ENCODE measurements around the gene RRAGB. TPM values are rescaled to one million over a fixed set of nuclear protein-coding genes. Genes with fewer than 3 reads are reported as not detected.
"Not testable (repeated sequence)": the region's sequence is repeated elsewhere in the genome, so short reads cannot be mapped to it uniquely, and the experiment has no call there.

RRAGB gene
- total RNA-seq, 1 donor from 2014 or later: 30.6 TPM

GRCh38 chrX:55774419-55774818 is 56.9 kb downstream of the RRAGB start:
- not testable (repeated sequence) for DNase-seq (ENCODE audit: low spot score)

GRCh38 chrX:55777596-55777995 is 60.0 kb downstream of the RRAGB start:
- no peak for DNase-seq (ENCODE audit: low spot score)

DNA sequence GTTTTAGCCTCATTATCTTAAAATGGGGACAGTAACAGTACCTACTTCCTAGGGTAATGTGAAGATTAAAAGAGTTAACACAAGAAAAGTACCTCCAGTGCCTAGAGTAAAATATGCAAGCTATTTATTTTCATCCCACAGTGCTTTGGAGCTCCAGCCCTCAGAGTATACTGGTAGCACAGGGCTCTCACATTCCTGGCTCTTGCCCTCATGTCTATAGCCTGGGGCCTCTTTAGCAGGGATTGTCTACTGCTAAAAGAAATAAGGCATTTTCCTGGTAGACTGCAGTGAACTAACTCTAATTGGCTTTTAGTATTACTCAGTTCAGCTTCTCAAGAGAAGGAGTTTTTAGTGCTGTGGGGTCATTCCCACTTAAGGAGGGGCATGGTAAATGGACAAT is 60.8 kb downstream of the RRAGB start:
- DNase-seq (ENCODE audit: low spot score): no peak

DNA sequence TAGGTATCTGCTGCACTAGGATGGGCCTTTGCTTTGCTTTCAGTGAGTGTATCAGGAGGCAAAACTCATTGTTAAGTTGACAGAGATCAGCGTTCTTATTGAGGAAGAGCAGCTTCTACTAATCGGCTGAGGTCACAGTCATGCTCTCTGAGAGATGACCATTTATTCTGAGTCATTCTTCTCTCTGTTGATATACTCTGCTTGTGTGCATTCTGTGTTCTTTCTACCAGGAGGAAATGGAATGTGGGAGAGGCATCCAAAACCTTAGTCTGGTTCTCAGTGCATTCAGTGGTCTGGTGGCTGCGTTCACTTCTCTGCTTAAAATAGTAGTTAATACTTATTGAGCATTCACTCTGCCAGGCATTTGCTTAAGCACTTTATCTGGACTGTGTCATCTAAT is 66.2 kb downstream of the RRAGB start:
- peak; percentile 20 for DNase-seq (ENCODE audit: low spot score)

DNA sequence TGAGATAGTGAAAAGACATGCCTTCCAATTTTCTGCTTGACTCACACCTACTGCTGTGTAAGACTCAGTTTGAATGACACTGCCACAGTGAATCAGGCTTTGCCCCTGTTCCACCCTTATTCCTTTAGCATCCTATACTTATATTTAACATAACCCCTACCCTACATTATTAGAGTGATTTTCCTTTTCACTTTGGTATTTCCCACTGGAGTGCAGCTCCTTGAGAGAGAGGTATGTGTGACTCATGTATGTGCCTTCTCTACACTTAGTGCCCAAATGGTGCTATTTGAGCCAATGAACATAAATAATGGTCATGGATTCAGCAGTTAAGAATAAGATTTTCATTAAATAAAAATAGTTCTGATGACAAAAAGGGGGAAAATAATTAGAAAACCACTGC is 69.5 kb downstream of the RRAGB start:
- DNase-seq (ENCODE audit: low spot score): no peak

- DNase-seq (ENCODE audit: low spot score): no peak
These were observed 70.2 kb downstream of the RRAGB start for GRCh38 chrX:55787727-55788126.

DNA sequence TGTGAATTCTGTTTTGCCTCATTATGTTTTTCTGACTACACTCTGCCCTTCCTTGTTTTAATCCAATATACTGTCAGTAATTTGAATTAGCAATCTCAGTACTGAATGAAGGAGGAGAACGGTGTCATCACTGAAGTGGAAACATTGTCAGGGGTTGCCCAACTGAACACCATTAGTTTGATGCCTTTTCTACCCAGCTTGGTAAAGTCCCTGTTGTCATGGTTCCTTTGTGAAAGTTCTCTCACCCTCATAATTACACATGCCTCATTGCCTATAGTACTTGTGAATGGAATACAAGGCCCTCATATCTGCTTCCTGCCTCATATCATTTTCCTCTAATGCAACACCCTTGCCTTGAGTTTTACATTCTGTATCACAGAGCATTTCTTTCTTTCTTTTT is 76.9 kb downstream of the RRAGB start:
- DNase-seq (ENCODE audit: low spot score): no peak

- no peak for DNase-seq (ENCODE audit: low spot score)
These were observed 78.9 kb downstream of the RRAGB start for GRCh38 chrX:55796496-55796895.

GRCh38 chrX:55801811-55802210 is 84.3 kb downstream of the RRAGB start:
- DNase-seq (ENCODE audit: low spot score): no peak

Other genes with a start within 250 kb of the RRAGB start
- gene USP51, start 227.9 kb upstream of the RRAGB start, total RNA-seq (ENCODE audit: insufficient read depth, low replicate concordance): 0.96 TPM
- gene FOXR2, start 94.3 kb upstream of the RRAGB start, total RNA-seq (ENCODE audit: insufficient read depth, low replicate concordance): 0.48 TPM

All from umbilical cord (tissue), 2 donors.